Left renal pelvis (tissue), 4 donors: ENCODE data around the gene IGF2R. TPM values are rescaled to one million over a fixed set of nuclear protein-coding genes. Genes with fewer than 3 reads are reported as not detected.
"Not testable (repeated sequence)": the region's sequence is repeated elsewhere in the genome, so short reads cannot be mapped to it uniquely, and the experiment has no call there.

Experiments used
- DNase-seq, 4 donors: peaks; one replicate each; pipeline ENCODE4 v3.0.0-alpha.2; 2013; ENCODE audit warnings: low read depth in 4 of 4, low spot score in 3 of 4
- polyA plus RNA-seq, 4 donors: library from polyadenylated mRNA; unstranded; fragments of 120-200 nt; gene quantifications; one replicate each; pipeline ENCODE4 v1.2.1, GENCODE V29; 2013; ENCODE audit not compliant: insufficient read length in 4 of 4

The IGF2R gene
- polyA plus RNA-seq, 4 donors, result 44.9 to 61.0 (median 57.2) TPM

- no peak for DNase-seq
Measured at GRCh38 chr6:159952289-159953005, 16.4 kb upstream of the IGF2R start.

GRCh38 chr6:159953091-159953601 lies 15.7 kb upstream of the IGF2R start:
- no peak for DNase-seq

DNA sequence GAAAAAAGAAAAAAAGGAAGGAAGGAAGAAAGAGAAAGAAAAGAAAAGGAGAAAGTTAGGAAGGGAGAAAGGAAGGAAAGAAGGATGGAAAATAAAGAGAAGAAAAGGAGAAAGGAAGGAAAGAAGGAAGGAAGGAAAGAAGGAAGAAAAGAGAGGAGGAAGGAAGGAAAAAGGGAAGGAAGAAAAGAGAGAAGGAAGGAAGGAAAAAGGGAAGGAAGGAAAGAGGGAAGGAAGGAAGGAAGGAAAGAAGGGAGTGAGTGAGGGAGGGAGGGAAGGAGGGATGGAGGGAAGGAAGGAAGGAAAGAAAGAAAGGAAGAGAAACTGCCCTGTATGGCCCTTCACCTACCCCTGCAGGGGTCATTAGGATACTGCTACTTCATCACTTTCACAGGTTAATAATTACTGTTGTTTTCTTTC lies 12.9 kb upstream of the IGF2R start:
- DNase-seq, result no peak

GRCh38 chr6:159957071-159957673 lies 11.7 kb upstream of the IGF2R start:
- no peak for DNase-seq

GRCh38 chr6:159959165-159959975 lies 9.5 kb upstream of the IGF2R start:
- DNase-seq, result no peak

DNA sequence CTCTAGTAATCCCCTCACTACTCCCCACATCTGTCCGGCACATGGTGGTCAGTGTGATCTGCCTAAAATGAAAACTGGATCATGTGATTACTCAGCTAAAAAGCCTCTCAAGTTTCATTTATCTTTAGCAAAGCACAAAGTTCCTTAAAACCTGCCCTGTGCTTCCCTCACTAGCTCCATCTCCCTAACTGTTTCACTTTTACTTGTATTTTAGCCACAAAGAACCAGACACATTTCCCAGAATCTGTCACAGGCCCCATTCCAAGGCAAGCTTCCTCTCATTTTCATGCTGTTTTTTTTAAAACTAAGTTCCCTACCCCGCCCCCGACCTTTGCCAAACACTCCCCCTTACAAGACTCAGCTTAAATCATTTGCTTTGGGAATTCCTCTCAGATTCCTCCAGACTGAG lies 8.9 kb upstream of the IGF2R start:
- DNase-seq, result no peak

DNA sequence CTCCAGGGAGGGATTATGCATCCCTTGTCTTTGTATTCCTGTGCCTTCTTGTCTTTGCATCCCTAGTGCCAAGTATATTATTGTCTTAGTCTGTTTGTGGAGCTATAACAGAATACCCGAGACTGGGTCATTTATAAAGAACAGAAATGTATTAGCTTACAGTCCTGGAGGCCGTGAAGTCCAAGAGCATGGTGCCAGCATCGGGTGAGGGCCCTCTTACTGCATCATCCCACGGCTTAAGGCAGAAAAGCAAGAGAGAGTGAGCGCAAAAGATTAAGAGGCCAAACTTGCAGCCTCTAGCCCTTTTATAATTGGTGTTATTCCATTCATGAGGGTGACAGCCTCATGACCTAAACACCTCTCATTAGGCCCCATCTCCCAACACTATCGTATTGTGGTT lies 8.4 kb upstream of the IGF2R start:
- DNase-seq, result no peak

DNA sequence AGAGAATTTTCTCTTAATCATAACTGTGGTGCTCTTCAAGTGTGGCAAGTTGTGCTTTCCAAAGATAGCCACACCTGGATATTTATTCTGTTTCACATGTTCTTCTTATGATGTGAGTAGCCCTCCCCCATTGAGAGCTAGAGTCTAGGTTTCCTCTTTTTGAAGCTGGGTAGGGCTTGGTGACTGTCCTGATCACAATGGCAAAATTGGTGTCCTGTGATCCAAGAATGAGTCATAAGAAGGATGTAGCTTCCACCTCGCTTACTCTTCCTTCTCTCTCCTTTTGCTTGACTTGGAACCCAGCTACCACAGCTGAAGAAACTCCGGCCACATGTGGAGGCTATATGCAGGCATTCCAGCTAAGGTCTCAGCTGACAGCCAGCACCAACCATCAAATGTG lies 7.4 kb upstream of the IGF2R start:
- DNase-seq, result no peak

DNA sequence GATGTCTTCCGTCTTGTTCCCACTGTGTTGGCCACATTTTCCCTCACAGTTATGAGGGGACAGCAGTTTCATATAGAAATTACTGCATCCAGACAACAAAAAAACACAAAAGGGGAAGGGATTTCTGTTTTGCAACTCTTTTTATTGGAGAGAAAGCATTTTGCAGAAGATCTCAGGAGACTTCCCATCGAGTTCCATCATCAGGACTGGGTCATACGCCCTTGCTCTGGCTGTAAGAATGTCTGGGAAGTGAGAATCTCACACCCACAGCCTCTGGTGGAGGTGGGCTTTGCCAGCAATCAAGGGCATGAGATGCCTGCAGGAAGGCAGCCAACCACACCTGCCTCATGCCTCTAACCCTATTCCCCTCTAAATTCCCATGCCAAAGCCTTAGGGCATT lies 5.8 kb upstream of the IGF2R start:
- no peak for DNase-seq

- no peak for DNase-seq
Measured at GRCh38 chr6:159964046-159964445, 4.8 kb upstream of the IGF2R start.

DNA sequence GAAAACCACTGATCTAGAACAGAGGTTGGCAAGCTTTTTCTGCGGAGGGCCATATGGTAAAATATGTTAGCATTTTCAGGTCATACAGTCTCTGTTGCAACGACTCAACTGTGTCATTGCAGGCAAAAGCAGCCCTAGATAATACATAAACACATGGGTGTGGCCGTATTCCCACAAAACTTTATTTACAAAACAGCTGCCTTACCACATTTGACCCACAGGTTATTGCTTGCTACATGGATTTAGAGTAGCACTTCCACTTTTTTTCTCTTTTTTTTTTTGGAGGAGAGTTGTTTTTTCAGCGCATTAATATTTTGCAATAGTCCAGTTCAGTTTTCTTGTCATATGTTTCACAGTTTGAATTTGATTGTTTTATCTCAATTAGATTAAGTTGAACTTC lies 2.5 kb upstream of the IGF2R start:
- DNase-seq, result no peak

DNA sequence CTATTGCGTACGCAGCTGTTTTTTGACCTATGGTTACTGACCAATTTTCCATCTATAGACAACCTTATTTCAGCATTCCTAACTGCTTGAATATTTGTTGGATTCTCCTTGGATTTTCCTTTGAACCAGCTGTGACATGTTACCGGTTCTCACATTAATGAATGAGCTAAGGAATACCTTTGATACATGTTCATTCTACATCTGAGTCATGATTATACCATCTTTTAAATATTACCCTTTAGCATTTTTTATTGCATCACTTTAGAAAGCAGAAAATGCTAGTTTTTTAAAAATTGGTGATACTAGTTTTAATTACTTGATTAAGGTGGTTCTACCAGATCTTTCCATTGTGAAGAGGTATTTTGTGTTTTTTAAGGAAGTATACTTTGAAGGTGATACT lies 1.9 kb upstream of the IGF2R start:
- DNase-seq, result no peak

DNA sequence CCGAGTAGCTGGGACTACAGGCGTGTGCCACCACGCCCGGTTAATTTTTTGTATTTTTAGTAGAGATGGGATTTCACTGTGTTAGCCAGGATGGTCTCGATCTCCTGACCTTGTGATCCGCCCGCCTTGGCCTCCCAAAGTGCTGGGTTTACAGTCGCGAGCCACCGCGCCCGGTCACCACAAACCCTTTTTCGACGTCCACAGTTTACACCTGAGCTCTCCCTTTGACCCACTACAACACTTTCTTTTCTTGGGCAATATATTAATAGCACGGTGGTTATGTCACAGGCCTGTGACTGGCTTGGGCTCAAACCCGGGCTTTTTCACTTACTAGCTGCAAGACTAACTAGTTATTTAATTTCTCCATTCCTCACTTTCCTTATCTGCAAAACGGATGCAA lies 1.3 kb upstream of the IGF2R start:
- not testable (repeated sequence) for DNase-seq

GRCh38 chr6:159969204-159969912 lies 476 bp downstream of the IGF2R start:
- DNase-seq, result no peak

GRCh38 chr6:159969921-159970320 lies 1.0 kb downstream of the IGF2R start:
- DNase-seq, result peak in 1 of 4 donors; percentile 68

GRCh38 chr6:159970659-159971063 lies 1.8 kb downstream of the IGF2R start:
- DNase-seq, result no peak

GRCh38 chr6:159971341-159972178 lies 2.7 kb downstream of the IGF2R start:
- DNase-seq, result no peak

DNA sequence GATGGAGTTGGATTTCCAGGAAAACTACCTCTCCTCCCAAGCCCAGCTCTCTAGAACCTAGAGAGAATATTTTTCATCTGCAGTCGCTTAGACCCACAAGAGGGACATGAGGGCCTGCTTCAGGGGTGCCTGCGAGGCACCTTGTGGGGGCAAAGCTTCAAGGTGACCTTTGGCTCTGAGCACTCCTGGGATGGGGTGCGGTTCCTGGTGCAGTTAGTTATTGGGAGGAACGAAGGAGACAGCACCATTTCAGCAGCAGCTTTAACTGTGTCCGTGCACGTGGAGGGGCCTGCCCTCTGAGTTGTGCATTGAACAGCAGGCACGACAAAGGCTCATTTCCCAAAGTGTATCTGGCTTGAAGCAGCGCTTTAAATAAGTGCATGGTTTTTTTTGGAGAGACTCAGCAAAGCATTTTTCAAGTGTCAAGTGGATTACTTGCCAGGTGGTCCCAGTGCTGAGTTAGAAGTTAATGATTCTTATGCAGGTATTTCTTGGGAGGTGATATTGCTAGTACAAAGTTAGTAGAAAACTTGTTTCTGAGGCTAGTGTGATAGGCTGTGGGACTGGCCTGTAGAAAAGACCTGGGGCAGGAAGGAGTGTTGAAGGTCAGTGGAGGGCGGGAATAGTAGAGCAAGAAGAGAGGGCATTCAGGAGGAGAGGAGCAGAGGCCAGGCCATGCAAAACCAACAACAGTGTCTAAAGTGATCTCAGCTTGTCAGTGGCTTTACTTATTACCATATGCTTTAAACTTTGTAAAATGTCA lies 3.8 kb downstream of the IGF2R start:
- DNase-seq, result no peak

- no peak for DNase-seq
Measured at GRCh38 chr6:159973406-159973805, 4.5 kb downstream of the IGF2R start.
